KMS-11 (cell line): Measurements from ENCODE around the gene RGL3.

Experiments used
- H2AFZ ChIP-seq: fragments of 200-600 bp; sonication (generic); 2 replicates; pipeline ENCODE4 v1.6.1; 2016; ENCODE audit warnings: antibody characterized with exemption, mixed run types, low read depth
- H3K27ac ChIP-seq: fragments of 200-600 bp; sonication (generic); 2 replicates; pipeline ENCODE4 v1.6.1; 2016; ENCODE audit warnings: mild to moderate bottlenecking, mixed run types
- H3K27me3 ChIP-seq: fragments of 200-600 bp; sonication (generic); 2 replicates; pipeline ENCODE4 v1.6.1; 2017; ENCODE audit warnings: mild to moderate bottlenecking, low read depth, mixed run types, moderate library complexity; ENCODE audit not compliant: insufficient read depth
- H3K36me3 ChIP-seq: fragments of 200-600 bp; sonication (generic); 2 replicates; pipeline ENCODE4 v1.6.1; 2017; ENCODE audit warnings: mild to moderate bottlenecking, mixed run types; ENCODE audit not compliant: insufficient read depth
- H3K4me1 ChIP-seq: fragments of 200-600 bp; sonication (generic); 2 replicates; pipeline ENCODE4 v1.6.1; 2016; ENCODE audit warnings: mild to moderate bottlenecking, low read depth, mixed run types; ENCODE audit not compliant: poor library complexity, severe bottlenecking
- H3K4me2 ChIP-seq: fragments of 200-600 bp; sonication (generic); 2 replicates; pipeline ENCODE4 v1.7.0; 2016; ENCODE audit warnings: mild to moderate bottlenecking, mixed run types
- H3K4me3 ChIP-seq: fragments of 200-600 bp; sonication (generic); IDR thresholded peaks from 2 replicates; pipeline ENCODE4 v1.6.1; 2017; ENCODE audit warnings: low read depth, low read length, mixed read lengths; ENCODE audit not compliant: insufficient read depth
- H3K79me2 ChIP-seq: fragments of 200-600 bp; sonication (generic); 2 replicates; pipeline ENCODE4 v1.6.1; 2016; ENCODE audit warnings: low read depth, mixed run types; ENCODE audit not compliant: insufficient read depth
- H3K9ac ChIP-seq: fragments of 200-600 bp; sonication (generic); 2 replicates; pipeline ENCODE4 v1.6.1; 2016; ENCODE audit warnings: mild to moderate bottlenecking, mixed run types
- H4K20me1 ChIP-seq: fragments of 200-600 bp; sonication (generic); 2 replicates; pipeline ENCODE4 v1.6.1; 2016; ENCODE audit warnings: mild to moderate bottlenecking, mixed run types; ENCODE audit not compliant: insufficient read depth
- TF ChIP-seq, protein P1 (sequence below): fragments of 200-600 bp; sonication (generic); conservative IDR thresholded peaks from 2 replicates; pipeline ENCODE4 v1.6.1; 2017; ENCODE audit warnings: low read depth, mild to moderate bottlenecking, antibody characterized with exemption, low read length, moderate library complexity, mixed read lengths

The RGL3 gene

DNA sequence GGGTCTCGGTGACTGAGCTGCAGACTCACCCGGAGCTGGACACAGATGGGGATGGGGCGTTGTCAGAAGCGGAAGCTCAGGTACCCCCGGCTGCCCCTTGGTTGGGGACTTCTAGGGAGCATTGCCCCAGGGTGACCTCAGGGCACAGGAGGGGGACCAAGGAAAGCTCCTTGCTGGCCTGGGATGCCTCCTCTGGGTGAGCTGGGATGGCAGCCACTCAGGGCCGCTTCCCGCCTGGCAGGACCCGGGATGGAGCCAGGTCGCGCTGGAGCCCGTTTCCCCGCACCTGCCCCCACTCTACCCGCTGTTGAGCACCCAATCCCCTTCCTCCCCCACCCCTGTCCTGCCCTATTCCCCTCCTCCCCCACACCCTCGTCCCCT lies 27.1 kb upstream of the RGL3 start:
- Histone ChIP-seq H3K36me3 (no peaks in the 10 kb centered on the region), H3K79me2 (no peaks in the 10 kb centered on the region), H3K27me3 (no peaks in the 10 kb centered on the region), H4K20me1 (no peaks in the 10 kb centered on the region), H3K4me2 (no peak overlapping the region), H3K4me3 (no peak overlapping the region), H3K4me1 (no peaks in the 10 kb centered on the region), H3K27ac (no peak overlapping the region), H3K9ac (no peak overlapping the region), H2AFZ (no peak overlapping the region)
- TF ChIP-seq, protein P1, sequence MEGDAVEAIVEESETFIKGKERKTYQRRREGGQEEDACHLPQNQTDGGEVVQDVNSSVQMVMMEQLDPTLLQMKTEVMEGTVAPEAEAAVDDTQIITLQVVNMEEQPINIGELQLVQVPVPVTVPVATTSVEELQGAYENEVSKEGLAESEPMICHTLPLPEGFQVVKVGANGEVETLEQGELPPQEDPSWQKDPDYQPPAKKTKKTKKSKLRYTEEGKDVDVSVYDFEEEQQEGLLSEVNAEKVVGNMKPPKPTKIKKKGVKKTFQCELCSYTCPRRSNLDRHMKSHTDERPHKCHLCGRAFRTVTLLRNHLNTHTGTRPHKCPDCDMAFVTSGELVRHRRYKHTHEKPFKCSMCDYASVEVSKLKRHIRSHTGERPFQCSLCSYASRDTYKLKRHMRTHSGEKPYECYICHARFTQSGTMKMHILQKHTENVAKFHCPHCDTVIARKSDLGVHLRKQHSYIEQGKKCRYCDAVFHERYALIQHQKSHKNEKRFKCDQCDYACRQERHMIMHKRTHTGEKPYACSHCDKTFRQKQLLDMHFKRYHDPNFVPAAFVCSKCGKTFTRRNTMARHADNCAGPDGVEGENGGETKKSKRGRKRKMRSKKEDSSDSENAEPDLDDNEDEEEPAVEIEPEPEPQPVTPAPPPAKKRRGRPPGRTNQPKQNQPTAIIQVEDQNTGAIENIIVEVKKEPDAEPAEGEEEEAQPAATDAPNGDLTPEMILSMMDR: no peak

GRCh38 chr19:11445141-11445540 lies 26.0 kb upstream of the RGL3 start:
- no peaks in the 10 kb centered on the region for H3K4me1 ChIP-seq
- H3K27me3 ChIP-seq: no peaks in the 10 kb centered on the region
- no peaks in the 10 kb centered on the region for H3K36me3 ChIP-seq
- no peak overlapping the region for H3K4me2 ChIP-seq
- H3K4me3 ChIP-seq: no peak overlapping the region
- TF ChIP-seq, protein P1: no peak
- no peak overlapping the region for H2AFZ ChIP-seq
- no peak overlapping the region for H3K9ac ChIP-seq
- H3K27ac ChIP-seq: no peak overlapping the region
- H4K20me1 ChIP-seq: no peaks in the 10 kb centered on the region
- H3K79me2 ChIP-seq: no peaks in the 10 kb centered on the region

GRCh38 chr19:11444059-11444458 lies 24.9 kb upstream of the RGL3 start:
- no peak overlapping the region for H3K27ac ChIP-seq
- H3K36me3 ChIP-seq: no peaks in the 10 kb centered on the region
- no peaks in the 10 kb centered on the region for H3K27me3 ChIP-seq
- H3K4me1 ChIP-seq: no peaks in the 10 kb centered on the region
- H4K20me1 ChIP-seq: no peaks in the 10 kb centered on the region
- H3K4me3 ChIP-seq: no peak overlapping the region
- no peak overlapping the region for H3K9ac ChIP-seq
- no peaks in the 10 kb centered on the region for H3K79me2 ChIP-seq
- no peak overlapping the region for H3K4me2 ChIP-seq
- TF ChIP-seq, protein P1: no peak
- H2AFZ ChIP-seq: no peak overlapping the region

DNA sequence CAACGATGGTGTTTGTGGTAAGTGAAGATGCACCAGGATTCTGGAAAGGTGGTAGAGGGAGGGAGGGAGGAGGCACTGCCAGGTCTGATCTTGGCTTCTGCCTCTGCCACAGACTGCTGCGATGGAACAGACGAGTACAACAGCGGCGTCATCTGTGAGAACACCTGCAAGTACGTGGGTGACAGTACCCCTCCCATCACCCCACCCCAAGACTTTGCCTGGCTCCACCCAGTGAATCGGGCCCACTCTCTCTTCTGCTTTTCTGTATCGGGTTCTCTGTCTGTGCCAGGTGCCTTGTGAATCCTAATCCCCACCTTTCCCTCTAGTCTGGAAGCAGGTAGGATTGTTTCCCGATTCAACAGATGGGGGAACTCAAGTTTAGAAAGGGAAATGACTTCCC lies 18.8 kb upstream of the RGL3 start:
- H3K4me2 ChIP-seq: no peak overlapping the region
- TF ChIP-seq, protein P1: no peak
- no peaks in the 10 kb centered on the region; the same call in 1 of the 2 replicates for H3K36me3 ChIP-seq

More for the DNA sequence above, 18.8 kb upstream of the RGL3 start:
- peaks cover 19% of the 10 kb centered on the region for H3K4me1 ChIP-seq
- H3K79me2 ChIP-seq: peaks cover 13% of the 10 kb centered on the region
- no peak overlapping the region for H3K4me3 ChIP-seq
- no peak overlapping the region for H2AFZ ChIP-seq
- H3K9ac ChIP-seq: no peak overlapping the region
- H3K27me3 ChIP-seq: no peaks in the 10 kb centered on the region
- H4K20me1 ChIP-seq: no peaks in the 10 kb centered on the region
- no peak overlapping the region for H3K27ac ChIP-seq
